GM12891 (cell line): ENCODE data around the gene NAT8L.

Experiments used
- PAX5 ChIP-seq: IDR thresholded peaks from 2 replicates; pipeline ENCODE4 v1.6.1; 2011; ENCODE audit warnings: low read length, moderate library complexity, mild to moderate bottlenecking; ENCODE audit not compliant: insufficient read depth, severe bottlenecking
- POLR2A ChIP-seq: IDR thresholded peaks from 2 replicates; pipeline ENCODE4 v1.6.1; 2011; ENCODE audit warnings: low read depth, low read length, control low read depth
- POLR2AphosphoS5 ChIP-seq: IDR thresholded peaks from 2 replicates; pipeline ENCODE4 v1.6.1; 2011; ENCODE audit warnings: low read depth, low read length, control low read depth
- POU2F2 ChIP-seq: IDR thresholded peaks from 2 replicates; pipeline ENCODE4 v1.6.1; 2011; ENCODE audit warnings: low read depth, mild to moderate bottlenecking, control low read depth, low read length, moderate library complexity
- SPI1 ChIP-seq: IDR thresholded peaks from 2 replicates; pipeline ENCODE4 v1.6.1; 2011; ENCODE audit warnings: low read depth, low read length, control low read depth
- TAF1 ChIP-seq: IDR thresholded peaks from 2 replicates; pipeline ENCODE4 v1.6.1; 2011; ENCODE audit warnings: low read depth, low read length, control low read depth

GRCh38 chr4:2041239-2042130 is 17.6 kb upstream of the NAT8L start:
- TF ChIP-seq POLR2A (no peak), PAX5 (no peak), TAF1 (no peak), POLR2AphosphoS5 (no peak), SPI1 (peak; percentile 9; the same call in 1 of the 2 replicates), POU2F2 (no peak)
